Panc1 (cell line): Measurements from ENCODE around the gene ZKSCAN5. TPM values are rescaled to one million over a fixed set of nuclear protein-coding genes. Genes with fewer than 3 reads are reported as not detected.

Source experiments
- ATAC-seq: fragments of 200-7000 bp; cut with Tn5 transposase; 2 replicates; pipeline ENCODE4 v1.9.1; 2020; ENCODE audit warnings: mild to moderate bottlenecking, moderate library complexity
- BruUV-seq: library from RNA; stranded (reverse); fragments of 400-500 nt; replicated peaks from 2 replicates; lab custom pipeline; 2021; lab: Mats Ljungman, UMichigan
- CTCF ChIA-PET: fragments of 300-600 bp; sonication (Branson Sonifier 250); formaldehyde crosslinking; loops from one replicate; lab custom pipeline; 2022; ENCODE audit warnings: antibody characterized with exemption; lab: Charles Lee
- POLR2A ChIA-PET: fragments of 300-600 bp; sonication (Branson Sonifier 250); formaldehyde crosslinking; loops from one replicate; lab custom pipeline; 2022; ENCODE audit warnings: antibody characterized with exemption; lab: Charles Lee
- DNase-seq: peaks from one replicate; pipeline ENCODE4 v3.0.0-alpha.2; 2010; ENCODE audit warnings: low read depth, low spot score
- H3K27ac ChIP-seq: 2 replicates; pipeline ENCODE4 v1.5.1; 2011; ENCODE audit warnings: mild to moderate bottlenecking, low read length, inconsistent platforms
- H3K27me3 ChIP-seq: fragments of 200-500 bp; sonication (Bioruptor generic); 2 replicates; pipeline ENCODE4 v1.6.0; 2014; ENCODE audit warnings: low read length, inconsistent platforms; ENCODE audit not compliant: control insufficient read depth, insufficient read depth
- H3K36me3 ChIP-seq: fragments of 200-500 bp; sonication (Bioruptor generic); 2 replicates; pipeline ENCODE4 v1.5.1; 2014; ENCODE audit warnings: inconsistent platforms, mild to moderate bottlenecking, low read length, moderate library complexity; ENCODE audit not compliant: control insufficient read depth, insufficient read depth
- H3K4me1 ChIP-seq: 2 replicates; pipeline ENCODE4 v1.5.1; 2011; ENCODE audit warnings: inconsistent platforms, mild to moderate bottlenecking, low read length, moderate library complexity; ENCODE audit not compliant: control insufficient read depth, insufficient read depth
- H3K4me3 ChIP-seq, 2 experiments: 2 replicates each; pipeline ENCODE4 v1.5.1; 2011 to 2012; ENCODE audit warnings: low read depth in 2 of 2, low read length in 2 of 2, mild to moderate bottlenecking in 2 of 2, inconsistent platforms in 1 of 2, moderate library complexity in 1 of 2
- H3K9me3 ChIP-seq: fragments of 200-500 bp; sonication (Bioruptor generic); 2 replicates; pipeline ENCODE4 v1.5.1; 2014; ENCODE audit warnings: low read depth, mild to moderate bottlenecking, inconsistent platforms, low read length, moderate library complexity; ENCODE audit not compliant: control insufficient read depth, insufficient read depth
- POLR2AphosphoS5 ChIP-seq: IDR thresholded peaks from 2 replicates; pipeline ENCODE4 v1.6.1; 2012; ENCODE audit warnings: mild to moderate bottlenecking, low read depth, low read length, moderate library complexity
- SIN3A ChIP-seq: IDR thresholded peaks from 2 replicates; pipeline ENCODE4 v1.6.1; 2012; ENCODE audit warnings: low read depth, mild to moderate bottlenecking, low read length, moderate library complexity, borderline replicate concordance; ENCODE audit not compliant: insufficient read depth
- TCF7L2 ChIP-seq: IDR thresholded peaks from 2 replicates; pipeline ENCODE4 v1.6.1; 2011; ENCODE audit warnings: mild to moderate bottlenecking, low read depth, low read length, inconsistent platforms
- in situ Hi-C: cut with HindIII; loops from 2 replicates; pipeline ENCODE4 v1.10.0; 2016; ENCODE audit warnings: low sequenced_read_pairs, low pct_unique_long_range_greater_than_20kb
- intact Hi-C: fragments of 100-400 bp; cut with micrococcal nuclease; formaldehyde crosslinking; loops from one replicate; pipeline ENCODE4 v1.10.0; 2022; ENCODE audit not compliant: unreplicated experiment
- total RNA-seq: library from RNA; stranded (reverse); gene quantifications from one replicate; pipeline ENCODE4 v1.2.1, GENCODE V29; 2021; ENCODE audit not compliant: unreplicated experiment
- TF ChIP-seq, protein P1 (sequence below): fragments of 450-650 bp; IDR thresholded peaks from 2 replicates; pipeline ENCODE4 v1.5.1; 2017; ENCODE audit warnings: mild to moderate bottlenecking
- TF ChIP-seq, protein P2 (sequence below), 2 experiments: IDR thresholded peaks; 2 replicates each; pipeline ENCODE4 v1.6.1; 2011 to 2012; ENCODE audit warnings: low read depth in 2 of 2, control low read depth in 1 of 2, low read length in 1 of 2, mild to moderate bottlenecking in 1 of 2, moderate library complexity in 1 of 2; ENCODE audit not compliant: insufficient read depth in 1 of 2

ZKSCAN5 gene
- total RNA-seq, 1 experiment from 2014 or later: 17.5 TPM

DNA sequence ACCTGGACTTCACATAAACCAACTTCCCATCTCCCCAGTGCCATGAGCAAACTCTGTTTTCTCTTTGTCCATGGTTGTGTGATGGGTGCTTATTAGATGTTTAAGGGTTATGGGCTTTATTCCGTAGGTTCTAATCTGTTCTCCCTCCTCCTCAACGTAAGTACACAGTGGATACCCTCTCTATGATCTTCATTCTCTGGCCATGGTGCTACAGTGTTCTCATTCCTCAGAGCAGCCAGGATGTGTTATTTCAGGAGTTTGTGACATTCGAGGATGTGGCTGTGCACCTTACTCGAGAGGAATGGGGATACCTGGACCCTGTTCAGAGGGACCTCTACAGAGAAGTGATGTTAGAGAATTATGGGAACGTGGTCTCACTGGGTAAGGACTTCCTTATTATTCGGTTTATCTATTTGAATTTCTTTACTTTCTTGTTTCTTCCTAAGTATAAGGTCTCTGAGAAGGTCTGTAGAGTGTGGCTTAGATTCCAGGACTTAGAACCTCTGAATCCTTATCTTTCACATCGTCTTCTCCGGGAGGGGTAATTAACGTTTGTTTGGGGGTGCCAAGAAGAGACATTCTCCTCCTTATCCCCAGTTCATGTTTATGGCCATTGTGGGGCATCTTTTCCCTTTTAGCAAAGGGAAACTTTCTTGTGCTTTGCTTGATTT, 57.8 kb downstream of the ZKSCAN5 start:
- ChIA-PET POLR2A (no interaction called here), CTCF (no interaction called here)
- no peak for TF ChIP-seq POLR2AphosphoS5
- TF ChIP-seq SIN3A: no peak
- TF ChIP-seq, protein P1, sequence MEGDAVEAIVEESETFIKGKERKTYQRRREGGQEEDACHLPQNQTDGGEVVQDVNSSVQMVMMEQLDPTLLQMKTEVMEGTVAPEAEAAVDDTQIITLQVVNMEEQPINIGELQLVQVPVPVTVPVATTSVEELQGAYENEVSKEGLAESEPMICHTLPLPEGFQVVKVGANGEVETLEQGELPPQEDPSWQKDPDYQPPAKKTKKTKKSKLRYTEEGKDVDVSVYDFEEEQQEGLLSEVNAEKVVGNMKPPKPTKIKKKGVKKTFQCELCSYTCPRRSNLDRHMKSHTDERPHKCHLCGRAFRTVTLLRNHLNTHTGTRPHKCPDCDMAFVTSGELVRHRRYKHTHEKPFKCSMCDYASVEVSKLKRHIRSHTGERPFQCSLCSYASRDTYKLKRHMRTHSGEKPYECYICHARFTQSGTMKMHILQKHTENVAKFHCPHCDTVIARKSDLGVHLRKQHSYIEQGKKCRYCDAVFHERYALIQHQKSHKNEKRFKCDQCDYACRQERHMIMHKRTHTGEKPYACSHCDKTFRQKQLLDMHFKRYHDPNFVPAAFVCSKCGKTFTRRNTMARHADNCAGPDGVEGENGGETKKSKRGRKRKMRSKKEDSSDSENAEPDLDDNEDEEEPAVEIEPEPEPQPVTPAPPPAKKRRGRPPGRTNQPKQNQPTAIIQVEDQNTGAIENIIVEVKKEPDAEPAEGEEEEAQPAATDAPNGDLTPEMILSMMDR: no peak
- no peak for TF ChIP-seq TCF7L2
- TF ChIP-seq, protein P2, sequence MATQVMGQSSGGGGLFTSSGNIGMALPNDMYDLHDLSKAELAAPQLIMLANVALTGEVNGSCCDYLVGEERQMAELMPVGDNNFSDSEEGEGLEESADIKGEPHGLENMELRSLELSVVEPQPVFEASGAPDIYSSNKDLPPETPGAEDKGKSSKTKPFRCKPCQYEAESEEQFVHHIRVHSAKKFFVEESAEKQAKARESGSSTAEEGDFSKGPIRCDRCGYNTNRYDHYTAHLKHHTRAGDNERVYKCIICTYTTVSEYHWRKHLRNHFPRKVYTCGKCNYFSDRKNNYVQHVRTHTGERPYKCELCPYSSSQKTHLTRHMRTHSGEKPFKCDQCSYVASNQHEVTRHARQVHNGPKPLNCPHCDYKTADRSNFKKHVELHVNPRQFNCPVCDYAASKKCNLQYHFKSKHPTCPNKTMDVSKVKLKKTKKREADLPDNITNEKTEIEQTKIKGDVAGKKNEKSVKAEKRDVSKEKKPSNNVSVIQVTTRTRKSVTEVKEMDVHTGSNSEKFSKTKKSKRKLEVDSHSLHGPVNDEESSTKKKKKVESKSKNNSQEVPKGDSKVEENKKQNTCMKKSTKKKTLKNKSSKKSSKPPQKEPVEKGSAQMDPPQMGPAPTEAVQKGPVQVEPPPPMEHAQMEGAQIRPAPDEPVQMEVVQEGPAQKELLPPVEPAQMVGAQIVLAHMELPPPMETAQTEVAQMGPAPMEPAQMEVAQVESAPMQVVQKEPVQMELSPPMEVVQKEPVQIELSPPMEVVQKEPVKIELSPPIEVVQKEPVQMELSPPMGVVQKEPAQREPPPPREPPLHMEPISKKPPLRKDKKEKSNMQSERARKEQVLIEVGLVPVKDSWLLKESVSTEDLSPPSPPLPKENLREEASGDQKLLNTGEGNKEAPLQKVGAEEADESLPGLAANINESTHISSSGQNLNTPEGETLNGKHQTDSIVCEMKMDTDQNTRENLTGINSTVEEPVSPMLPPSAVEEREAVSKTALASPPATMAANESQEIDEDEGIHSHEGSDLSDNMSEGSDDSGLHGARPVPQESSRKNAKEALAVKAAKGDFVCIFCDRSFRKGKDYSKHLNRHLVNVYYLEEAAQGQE (IDR thresholded peaks at IDR 0.05; ENCODE audit: insufficient read depth in 1 of 2, low read depth in 2 of 2, low read length in 1 of 2): no peak
- peak overlapping the region in 1 of 2 experiments; percentile 1; a peak in 1 of 4 replicates for H3K4me3 ChIP-seq
- H3K9me3 ChIP-seq: no peaks in the 10 kb centered on the region
- H3K27ac ChIP-seq: peak overlapping the region; percentile 74
- TSS peak; percentile 11 for BruUV-seq
- peaks cover 39% of the 10 kb centered on the region for H3K36me3 ChIP-seq
- in situ Hi-C loops: no loop called here
- peaks cover 28% of the 10 kb centered on the region for H3K4me1 ChIP-seq
- DNase-seq: no peak
- no peak for ATAC-seq
- no peaks in the 10 kb centered on the region for H3K27me3 ChIP-seq
- intact Hi-C loops: no loop called here

DNA sequence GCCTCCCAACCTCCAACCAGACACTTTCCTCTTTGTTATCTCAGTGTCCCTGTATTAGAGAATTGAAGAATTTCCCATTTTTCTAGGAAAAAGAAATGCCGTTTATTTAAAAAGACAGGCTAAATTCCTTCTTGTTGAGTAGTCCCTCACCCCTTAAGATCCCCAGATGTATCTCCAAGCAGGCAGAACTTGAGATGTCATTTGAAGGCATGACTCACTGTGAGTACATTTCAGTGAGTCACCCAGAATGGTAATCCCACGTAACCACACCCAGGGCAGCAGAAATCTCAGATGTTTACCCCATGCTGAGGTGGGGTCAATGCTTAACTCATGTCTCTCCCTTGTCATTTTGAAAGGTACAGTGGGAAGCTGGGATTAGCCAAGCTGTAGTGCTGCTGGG, 58.4 kb downstream of the ZKSCAN5 start:
- ATAC-seq (peak; percentile 78), DNase-seq (peak; percentile 99)
- H3K9me3 ChIP-seq: no peaks in the 10 kb centered on the region
- TF ChIP-seq SIN3A: no peak
- TF ChIP-seq, protein P2 (IDR thresholded peaks at IDR 0.05; ENCODE audit: insufficient read depth in 1 of 2, low read depth in 2 of 2, low read length in 1 of 2): no peak
- no peak for TF ChIP-seq TCF7L2
- TF ChIP-seq, protein P1: no peak
- no peak for TF ChIP-seq POLR2AphosphoS5
- peaks cover 25% of the 10 kb centered on the region for H3K4me1 ChIP-seq
- POLR2A ChIA-PET: no interaction called here
- H3K4me3 ChIP-seq: peak overlapping the region in 1 of 2 experiments; percentile 1; a peak in 1 of 4 replicates
- CTCF ChIA-PET: no interaction called here
- H3K36me3 ChIP-seq: peaks cover 37% of the 10 kb centered on the region
- H3K27ac ChIP-seq: peak overlapping the region; percentile 74
- no TSS peak for BruUV-seq
- H3K27me3 ChIP-seq: no peaks in the 10 kb centered on the region
- in situ Hi-C loops (no loop called here), intact Hi-C loops (no loop called here)
